ENCODE results near the gene SPATA31D4. TPM values are rescaled to one million over a fixed set of nuclear protein-coding genes. Genes with fewer than 3 reads are reported as not detected.

Gene SPATA31D4
- total RNA-seq, 4 donors from 2014 or later: not detected

- H3K4me3 ChIP-seq: no peak overlapping the region
- H3K36me3 ChIP-seq: no peaks in the 10 kb centered on the region
- no peak overlapping the region for H3K27ac ChIP-seq
- no peak for TF ChIP-seq POLR2A (IDR thresholded peaks at IDR 0.05)
- TF ChIP-seq, protein P1, sequence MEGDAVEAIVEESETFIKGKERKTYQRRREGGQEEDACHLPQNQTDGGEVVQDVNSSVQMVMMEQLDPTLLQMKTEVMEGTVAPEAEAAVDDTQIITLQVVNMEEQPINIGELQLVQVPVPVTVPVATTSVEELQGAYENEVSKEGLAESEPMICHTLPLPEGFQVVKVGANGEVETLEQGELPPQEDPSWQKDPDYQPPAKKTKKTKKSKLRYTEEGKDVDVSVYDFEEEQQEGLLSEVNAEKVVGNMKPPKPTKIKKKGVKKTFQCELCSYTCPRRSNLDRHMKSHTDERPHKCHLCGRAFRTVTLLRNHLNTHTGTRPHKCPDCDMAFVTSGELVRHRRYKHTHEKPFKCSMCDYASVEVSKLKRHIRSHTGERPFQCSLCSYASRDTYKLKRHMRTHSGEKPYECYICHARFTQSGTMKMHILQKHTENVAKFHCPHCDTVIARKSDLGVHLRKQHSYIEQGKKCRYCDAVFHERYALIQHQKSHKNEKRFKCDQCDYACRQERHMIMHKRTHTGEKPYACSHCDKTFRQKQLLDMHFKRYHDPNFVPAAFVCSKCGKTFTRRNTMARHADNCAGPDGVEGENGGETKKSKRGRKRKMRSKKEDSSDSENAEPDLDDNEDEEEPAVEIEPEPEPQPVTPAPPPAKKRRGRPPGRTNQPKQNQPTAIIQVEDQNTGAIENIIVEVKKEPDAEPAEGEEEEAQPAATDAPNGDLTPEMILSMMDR (IDR thresholded peaks at IDR 0.05): no peak
- no peak for DNase-seq
- H3K4me1 ChIP-seq: no peaks in the 10 kb centered on the region
- no peaks in the 10 kb centered on the region for H3K27me3 ChIP-seq
- H3K9me3 ChIP-seq: peaks cover 0 to 6% (median 0%) of the 10 kb centered on the region in 4 donors
Observed at GRCh38 chr9:81953096-81953495, 24.9 kb downstream of the SPATA31D4 start.

DNA sequence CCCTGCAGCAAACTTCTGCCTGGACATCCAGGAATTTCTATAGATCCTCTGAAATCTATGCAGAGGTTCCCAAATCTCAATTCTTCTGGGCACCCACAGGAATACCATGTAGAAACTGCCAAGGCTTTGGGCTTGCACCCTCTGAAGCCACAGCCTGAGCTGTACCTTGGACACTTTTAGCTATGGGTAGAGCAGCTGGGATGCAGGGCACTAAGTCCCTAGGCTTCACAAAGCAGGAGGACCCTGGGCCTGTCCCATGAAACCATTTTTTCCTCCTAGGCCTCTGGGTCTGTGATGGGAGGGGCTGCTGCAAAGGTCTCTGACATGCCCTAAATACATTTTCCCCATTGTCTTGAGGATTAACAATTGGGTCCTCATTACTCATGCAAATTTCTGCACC is 27.4 kb downstream of the SPATA31D4 start:
- no peaks in the 10 kb centered on the region for H3K4me1 ChIP-seq
- no peak for TF ChIP-seq POLR2A (IDR thresholded peaks at IDR 0.05)
- TF ChIP-seq, protein P1 (IDR thresholded peaks at IDR 0.05): no peak
- no peak for DNase-seq
- peaks cover 0 to 6% (median 0%) of the 10 kb centered on the region in 4 donors for H3K9me3 ChIP-seq
- no peak overlapping the region for H3K4me3 ChIP-seq
- no peaks in the 10 kb centered on the region for H3K27me3 ChIP-seq
- no peaks in the 10 kb centered on the region for H3K36me3 ChIP-seq
- no peak overlapping the region for H3K27ac ChIP-seq

DNA sequence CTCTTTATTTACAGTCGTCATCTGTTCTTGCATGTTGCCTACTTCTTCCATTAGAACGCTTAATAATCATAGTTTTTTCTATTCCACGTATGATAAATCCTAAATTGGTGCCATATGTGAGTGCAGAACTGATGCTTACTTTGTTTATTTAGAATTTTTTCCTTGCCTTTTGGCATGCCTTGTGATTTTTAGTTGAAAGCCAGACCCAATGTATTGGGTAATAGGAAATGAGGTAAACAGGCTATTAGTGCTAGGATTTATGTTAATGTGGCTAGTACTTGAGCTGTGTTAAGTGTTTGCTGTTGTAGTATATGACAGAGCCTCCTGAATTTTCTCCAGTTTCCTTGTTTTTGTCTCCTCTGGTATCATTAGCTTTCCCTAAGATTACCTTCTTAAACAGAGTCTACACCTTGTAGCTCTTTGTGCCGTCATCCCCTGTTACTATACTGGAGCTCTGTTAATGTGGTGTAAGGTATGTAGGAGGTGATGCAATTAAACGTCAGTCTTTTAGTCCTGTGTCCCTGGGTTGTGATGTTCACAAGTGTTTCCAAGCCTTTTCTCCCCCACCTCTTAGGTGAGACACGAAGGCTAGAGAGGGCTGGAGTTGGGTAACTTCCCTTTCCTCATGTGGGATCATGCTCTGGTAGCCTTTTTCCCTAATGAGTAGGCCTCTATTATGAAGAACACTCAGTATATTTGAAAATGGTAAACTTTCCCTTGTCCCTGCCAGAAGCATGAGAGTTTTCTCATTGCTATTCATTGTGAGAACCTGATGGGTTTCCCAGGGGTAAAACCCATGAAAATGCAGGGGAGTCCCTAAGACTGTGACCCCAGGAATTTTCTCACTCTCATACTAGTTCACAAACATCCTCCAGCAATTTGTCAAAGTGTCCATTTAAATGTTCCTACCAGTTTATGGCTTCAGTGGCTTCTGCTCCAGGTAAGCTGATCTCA is 36.3 kb downstream of the SPATA31D4 start:
- Histone ChIP-seq H3K36me3 (no peaks in the 10 kb centered on the region), H3K9me3 (no peaks in the 10 kb centered on the region), H3K27me3 (no peaks in the 10 kb centered on the region), H3K4me1 (no peaks in the 10 kb centered on the region), H3K4me3 (no peak overlapping the region), H3K27ac (no peak overlapping the region)
- no peak for TF ChIP-seq POLR2A (IDR thresholded peaks at IDR 0.05)
- TF ChIP-seq, protein P1 (IDR thresholded peaks at IDR 0.05): no peak
- no peak for DNase-seq

GRCh38 chr9:81968026-81968425 is 39.8 kb downstream of the SPATA31D4 start:
- H3K9me3 ChIP-seq: no peaks in the 10 kb centered on the region
- H3K36me3 ChIP-seq: no peaks in the 10 kb centered on the region
- no peaks in the 10 kb centered on the region for H3K4me1 ChIP-seq
- H3K27me3 ChIP-seq: no peaks in the 10 kb centered on the region
- DNase-seq: no peak
- TF ChIP-seq, protein P1 (IDR thresholded peaks at IDR 0.05): no peak
- TF ChIP-seq POLR2A (IDR thresholded peaks at IDR 0.05): no peak
- H3K4me3 ChIP-seq: no peak overlapping the region
- no peak overlapping the region for H3K27ac ChIP-seq

DNA sequence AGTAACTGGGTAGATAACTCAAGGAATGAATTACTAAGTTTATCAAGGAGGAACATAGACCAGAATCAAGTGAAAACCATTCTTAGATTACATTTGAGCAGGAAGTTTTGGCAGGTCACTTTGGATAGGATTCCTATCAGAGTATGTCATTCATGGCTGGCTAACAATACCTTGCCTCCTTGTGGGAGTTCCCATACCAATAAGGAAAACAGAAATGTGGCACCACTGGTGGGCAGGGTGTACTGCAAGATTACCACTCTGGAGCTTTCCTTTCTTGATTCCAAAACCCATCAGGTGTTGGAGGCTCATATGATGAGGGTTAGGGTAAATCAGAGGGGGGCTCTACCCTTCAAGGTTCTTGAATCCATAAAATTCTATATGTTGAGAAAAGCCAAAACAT is 41.7 kb downstream of the SPATA31D4 start:
- TF ChIP-seq, protein P1 (IDR thresholded peaks at IDR 0.05): no peak
- no peak for TF ChIP-seq POLR2A (IDR thresholded peaks at IDR 0.05)
- Histone ChIP-seq H3K4me3 (no peak overlapping the region), H3K36me3 (no peaks in the 10 kb centered on the region), H3K4me1 (no peaks in the 10 kb centered on the region), H3K27ac (no peak overlapping the region), H3K27me3 (no peaks in the 10 kb centered on the region), H3K9me3 (no peaks in the 10 kb centered on the region)
- no peak for DNase-seq
